HG03521 (cell line): ENCODE measurements around the gene ZBTB18.

ENCODE experiments used
- ATAC-seq: cut with Tn5 transposase; IDR thresholded peaks from one replicate; pipeline ENCODE4 v1.9.1; 2021; ENCODE audit warnings: mild to moderate bottlenecking, moderate library complexity; ENCODE audit not compliant: unreplicated experiment

The ZBTB18 gene

GRCh38 chr1:244087611-244088010, 36.5 kb downstream of the ZBTB18 start:
- ATAC-seq, result no peak

DNA sequence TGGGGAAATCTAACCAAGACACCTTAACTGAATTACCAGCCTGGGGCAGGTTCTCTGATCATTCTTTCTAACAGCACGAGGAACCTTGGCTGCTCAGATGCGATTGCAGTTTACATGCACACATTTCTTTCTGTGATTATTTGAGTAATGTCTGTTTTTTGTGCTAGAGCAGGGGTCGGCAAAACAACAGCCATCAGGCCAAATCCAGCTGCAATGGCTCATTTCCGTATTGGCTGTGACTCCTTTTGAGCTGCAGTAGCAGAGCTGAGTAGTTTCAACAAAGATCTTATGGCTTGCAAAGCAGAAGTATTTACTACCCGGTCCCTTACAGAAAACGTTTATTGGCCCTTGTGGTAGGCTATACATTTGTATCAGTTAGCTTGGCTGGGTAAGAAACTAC, 37.1 kb downstream of the ZBTB18 start:
- ATAC-seq, result no peak

DNA sequence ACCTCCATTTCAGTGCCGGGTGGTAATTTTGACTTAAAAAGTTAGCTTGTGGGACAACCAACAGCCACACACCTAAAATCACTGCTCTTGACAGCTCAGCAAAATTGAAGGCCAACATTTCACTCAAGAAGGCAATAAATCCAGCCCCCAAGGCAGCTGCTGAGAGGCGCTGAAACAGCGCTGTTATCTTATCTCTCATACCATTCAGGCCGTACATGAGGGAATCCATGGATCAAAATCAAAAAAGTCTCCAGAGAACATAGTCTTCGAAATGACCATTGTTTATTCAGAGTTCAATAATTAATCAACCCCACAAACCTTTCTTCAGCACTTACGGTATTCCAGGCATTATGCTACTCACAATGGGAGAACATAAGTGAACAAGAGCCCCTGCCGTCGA, 38.5 kb downstream of the ZBTB18 start:
- no peak for ATAC-seq

GRCh38 chr1:244090645-244091044, 39.6 kb downstream of the ZBTB18 start:
- no peak for ATAC-seq

- no peak for ATAC-seq
Observed at GRCh38 chr1:244092293-244092963, 41.3 kb downstream of the ZBTB18 start.

DNA sequence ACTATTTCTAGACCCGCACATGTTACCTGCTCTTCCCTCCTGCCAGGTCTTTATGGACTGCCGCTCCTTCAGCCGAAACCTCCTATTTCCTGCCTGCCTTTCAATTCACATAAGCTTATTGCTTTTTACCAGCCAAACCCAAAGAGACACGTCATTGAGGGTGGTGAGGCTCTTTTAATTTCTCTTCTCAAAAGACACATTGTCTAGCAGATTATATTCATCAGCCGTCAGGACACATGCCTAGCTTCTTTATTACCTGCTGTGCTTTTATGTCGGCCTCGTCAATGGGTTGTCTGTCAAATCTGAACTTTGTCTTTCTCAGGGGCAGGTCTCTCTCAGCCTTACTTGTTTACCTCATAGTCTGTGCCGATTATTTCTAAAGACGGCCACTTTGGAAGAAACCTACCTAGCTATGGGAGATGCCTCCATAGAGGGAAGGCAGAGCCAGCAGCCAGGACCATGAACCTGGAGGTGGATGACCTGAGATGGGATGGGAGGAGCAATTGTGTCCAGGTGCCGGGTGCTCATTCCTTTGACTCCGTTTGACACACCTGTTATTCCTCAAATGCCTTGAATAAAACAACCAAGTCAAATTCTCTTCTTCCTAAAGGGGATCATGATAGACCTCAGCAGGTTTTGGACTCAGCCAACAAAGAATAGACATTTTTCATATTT, 42.0 kb downstream of the ZBTB18 start:
- no peak for ATAC-seq

DNA sequence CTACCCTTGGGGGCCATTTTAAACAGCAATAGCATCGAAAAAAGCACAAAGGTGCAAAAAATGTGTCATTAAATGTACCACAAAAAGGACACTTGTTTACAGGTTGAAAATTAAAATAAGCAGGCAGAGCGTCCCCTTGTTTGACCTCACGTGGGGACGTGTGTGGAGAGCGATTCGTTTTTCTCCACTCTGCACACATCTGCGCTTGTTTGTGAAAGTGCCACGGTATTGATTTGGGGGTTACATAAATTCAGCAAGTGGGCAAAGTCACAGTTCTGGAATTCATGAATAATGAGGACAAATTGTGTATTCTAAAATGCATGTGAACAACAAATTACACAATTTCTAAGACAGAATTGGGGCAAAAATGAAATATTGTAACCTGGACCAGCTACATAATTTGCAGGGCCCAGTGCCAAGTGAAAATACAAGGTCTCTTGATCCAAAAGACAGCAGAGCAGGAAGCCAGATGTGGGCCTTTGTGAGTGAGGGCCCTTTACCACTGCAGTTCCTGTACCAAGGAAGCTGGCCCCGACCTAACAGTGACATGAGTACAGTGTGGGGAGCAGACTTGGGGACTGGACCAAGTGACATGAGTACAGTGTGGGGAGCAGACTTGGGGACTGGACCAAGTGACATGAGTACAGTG, 43.9 kb downstream of the ZBTB18 start:
- ATAC-seq, result no peak

DNA sequence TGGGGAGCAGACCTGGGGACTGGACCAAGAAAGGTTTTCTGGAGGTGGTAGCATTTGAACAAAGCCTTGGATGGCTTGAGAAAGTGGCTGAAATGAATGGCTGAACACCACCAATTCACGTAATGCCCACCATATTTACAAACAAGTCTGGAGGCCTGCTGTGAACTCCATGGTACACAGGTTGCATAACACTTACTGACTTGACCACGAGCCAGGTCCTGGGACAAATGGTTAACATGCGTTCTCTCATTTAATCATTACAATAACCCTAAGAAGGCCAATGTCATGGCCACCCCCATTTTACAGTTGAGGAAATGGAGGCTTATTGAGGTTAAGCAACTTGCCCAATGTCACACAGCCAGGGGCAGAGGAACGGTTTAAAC, 44.4 kb downstream of the ZBTB18 start:
- no peak for ATAC-seq

DNA sequence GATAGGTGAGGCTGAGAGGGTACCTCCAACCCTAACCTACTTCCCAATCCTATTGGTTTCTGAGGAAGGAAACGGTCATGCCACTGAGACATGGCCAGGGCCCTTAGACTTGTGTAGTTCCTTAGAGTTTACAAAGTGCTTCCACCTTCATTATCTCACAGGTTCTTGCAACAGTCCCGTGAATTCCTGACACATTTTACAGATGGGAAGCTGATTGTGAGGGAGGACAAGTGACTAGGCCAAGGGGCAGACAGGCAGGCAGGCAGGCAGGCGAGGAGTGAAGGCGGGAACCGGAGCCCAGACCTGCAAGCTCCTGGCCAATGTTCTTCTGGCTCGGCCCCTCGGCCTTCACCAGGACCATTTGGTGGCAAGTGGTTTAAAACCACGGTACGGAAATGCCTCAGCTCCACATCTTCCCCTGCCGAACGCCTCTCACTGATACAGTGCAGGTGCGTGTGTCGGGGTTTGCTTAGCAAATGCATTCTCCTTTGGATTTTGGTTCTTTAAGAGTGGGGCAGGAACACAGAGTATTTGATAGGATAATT, 45.1 kb downstream of the ZBTB18 start:
- ATAC-seq, result no peak

DNA sequence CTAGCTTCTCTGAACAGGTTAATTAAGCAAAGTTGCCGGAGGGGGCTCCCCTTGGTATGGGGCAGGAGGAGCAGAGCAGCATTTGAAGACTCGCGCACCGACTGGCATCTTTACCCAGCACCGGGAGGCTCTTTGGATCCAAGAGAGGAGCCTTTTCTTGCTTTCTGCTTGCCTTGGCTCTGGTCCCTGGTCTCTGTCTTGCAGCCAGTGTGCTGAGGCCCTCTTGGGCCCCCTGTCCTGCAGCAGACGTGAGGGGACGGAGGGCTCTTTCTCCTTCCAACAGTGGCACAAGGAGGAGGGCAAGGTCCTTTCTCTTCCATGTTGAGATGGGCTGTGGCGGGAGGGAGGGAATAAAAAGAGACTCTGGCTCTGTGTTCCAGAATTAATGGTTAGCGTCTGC, 45.6 kb downstream of the ZBTB18 start:
- ATAC-seq, result no peak

GRCh38 chr1:244097523-244098405, 46.7 kb downstream of the ZBTB18 start:
- ATAC-seq, result no peak

- ATAC-seq, result no peak
Observed at GRCh38 chr1:244099258-244099930, 48.3 kb downstream of the ZBTB18 start.

GRCh38 chr1:244100276-244100675, 49.2 kb downstream of the ZBTB18 start:
- ATAC-seq, result no peak

- no peak for ATAC-seq
Observed at GRCh38 chr1:244100704-244101453, 49.8 kb downstream of the ZBTB18 start.

DNA sequence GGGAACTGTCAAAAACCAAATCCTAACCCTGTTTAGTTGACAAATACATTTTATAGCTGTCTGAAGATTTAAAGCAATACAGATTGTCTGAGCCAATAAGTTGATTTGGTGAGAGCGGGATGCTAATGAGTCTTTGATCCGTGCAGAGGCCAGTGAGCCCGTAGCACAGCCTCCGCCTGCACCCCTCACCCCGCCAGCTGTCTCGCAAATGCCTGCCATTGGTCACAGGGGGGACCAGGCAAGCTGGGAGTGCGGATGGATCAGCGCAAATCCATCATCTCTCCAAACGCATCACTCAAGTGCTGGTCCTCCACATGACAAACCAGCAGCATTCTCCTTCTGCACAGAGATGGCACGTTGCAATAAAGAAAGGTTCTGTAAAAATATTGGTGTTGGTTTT, 51.0 kb downstream of the ZBTB18 start:
- ATAC-seq, result no peak

- ATAC-seq, result no peak
Observed at GRCh38 chr1:244102468-244102867, 51.4 kb downstream of the ZBTB18 start.

- ATAC-seq, result no peak
Observed at GRCh38 chr1:244104309-244105060, 53.4 kb downstream of the ZBTB18 start.

- no peak for ATAC-seq
Observed at GRCh38 chr1:244106176-244106575, 55.1 kb downstream of the ZBTB18 start.
